ENCODE results near the gene HECTD4.
"Not testable (repeated sequence)": the region's sequence is repeated elsewhere in the genome, so short reads cannot be mapped to it uniquely, and the experiment has no call there.

HECTD4 gene

GRCh38 chr12:112170971-112171596 lies 211.1 kb downstream of the HECTD4 start:
- DNase-seq = no peak

GRCh38 chr12:112170376-112170775 lies 211.9 kb downstream of the HECTD4 start:
- no peak for DNase-seq

GRCh38 chr12:112169966-112170365 lies 212.3 kb downstream of the HECTD4 start:
- DNase-seq = no peak

- no peak for DNase-seq
Observed at GRCh38 chr12:112169161-112169872, 212.9 kb downstream of the HECTD4 start.

- no peak for DNase-seq
Observed at GRCh38 chr12:112168561-112168971, 213.7 kb downstream of the HECTD4 start.

GRCh38 chr12:112167718-112168525 lies 214.3 kb downstream of the HECTD4 start:
- no peak for DNase-seq

GRCh38 chr12:112167031-112167461 lies 215.2 kb downstream of the HECTD4 start:
- DNase-seq = no peak

GRCh38 chr12:112166051-112167015 lies 215.9 kb downstream of the HECTD4 start:
- no peak for DNase-seq

GRCh38 chr12:112165624-112166023 lies 216.6 kb downstream of the HECTD4 start:
- no peak for DNase-seq

- no peak for DNase-seq
Observed at GRCh38 chr12:112164011-112164660, 218.1 kb downstream of the HECTD4 start.

- DNase-seq = no peak
Observed at GRCh38 chr12:112163471-112163991, 218.7 kb downstream of the HECTD4 start.

- DNase-seq = no peak
Observed at GRCh38 chr12:112163056-112163455, 219.2 kb downstream of the HECTD4 start.

GRCh38 chr12:112162241-112162790 lies 219.9 kb downstream of the HECTD4 start:
- DNase-seq = no peak

GRCh38 chr12:112161711-112162110 lies 220.5 kb downstream of the HECTD4 start:
- no peak for DNase-seq

- DNase-seq = no peak
Observed at GRCh38 chr12:112160611-112161010, 221.6 kb downstream of the HECTD4 start.

GRCh38 chr12:112159146-112159541 lies 223.1 kb downstream of the HECTD4 start:
- DNase-seq = no peak

- not testable (repeated sequence) for DNase-seq
Observed at GRCh38 chr12:112158461-112159145, 223.6 kb downstream of the HECTD4 start.

- no peak for DNase-seq
Observed at GRCh38 chr12:112153893-112154219, 228.4 kb downstream of the HECTD4 start.

GRCh38 chr12:112153181-112153892 lies 228.9 kb downstream of the HECTD4 start:
- DNase-seq = no peak

Data from NCI-H1694 (cell line).